ENCODE data around the gene TNPO2.
"Not testable (repeated sequence)": the region's sequence is repeated elsewhere in the genome, so short reads cannot be mapped to it uniquely, and the experiment has no call there.

TNPO2 gene

GRCh38 chr19:12736995-12737834 is 13.5 kb upstream of the TNPO2 start, which contains the start of gene GET3:
GET3 (plus strand) TSS chr19:12737497; CDS start chr19:12737506, 9 bp downstream.
- DNase-seq (ENCODE audit: insufficient read length) (peak; percentile 93), FAIRE-seq (peak; percentile 96)
- TF ChIP-seq TAF1 (IDR thresholded peaks at IDR 0.05; ENCODE audit: borderline replicate concordance, low read depth, low read length), result peak; percentile 94
- TF ChIP-seq POLR2AphosphoS5 (IDR thresholded peaks at IDR 0.05; ENCODE audit: low read depth, low read length), result peak; percentile 75
- TF ChIP-seq POLR2A (IDR thresholded peaks at IDR 0.05; ENCODE audit: low read depth, low read length), result peak; percentile 93

GRCh38 chr19:12733369-12734214 is 9.9 kb upstream of the TNPO2 start:
- FAIRE-seq (peak; percentile 81), DNase-seq (ENCODE audit: insufficient read length) (no peak)
- TF ChIP-seq POLR2A (IDR thresholded peaks at IDR 0.05; ENCODE audit: low read depth, low read length) (0 out of 2 replicates have a peak, but pooled peaks have one; percentile 15), POLR2AphosphoS5 (IDR thresholded peaks at IDR 0.05; ENCODE audit: low read depth, low read length) (peak; percentile 25; the same call in 1 of the 2 replicates), TAF1 (IDR thresholded peaks at IDR 0.05; ENCODE audit: borderline replicate concordance, low read depth, low read length) (no peak)

GRCh38 chr19:12731337-12731736 is 7.6 kb upstream of the TNPO2 start:
- DNase-seq (ENCODE audit: insufficient read length) (no peak), FAIRE-seq (no peak)
- no peak for TF ChIP-seq POLR2A (IDR thresholded peaks at IDR 0.05; ENCODE audit: low read depth, low read length)
- no peak for TF ChIP-seq TAF1 (IDR thresholded peaks at IDR 0.05; ENCODE audit: borderline replicate concordance, low read depth, low read length)
- TF ChIP-seq POLR2AphosphoS5 (IDR thresholded peaks at IDR 0.05; ENCODE audit: low read depth, low read length), result 0 out of 2 replicates have a peak, but pooled peaks have one; percentile 28

GRCh38 chr19:12730064-12730463 is 6.3 kb upstream of the TNPO2 start:
- FAIRE-seq (no peak), DNase-seq (ENCODE audit: insufficient read length) (no peak)
- TF ChIP-seq TAF1 (IDR thresholded peaks at IDR 0.05; ENCODE audit: borderline replicate concordance, low read depth, low read length), result no peak
- TF ChIP-seq POLR2A (IDR thresholded peaks at IDR 0.05; ENCODE audit: low read depth, low read length), result no peak
- TF ChIP-seq POLR2AphosphoS5 (IDR thresholded peaks at IDR 0.05; ENCODE audit: low read depth, low read length), result no peak

- no peak for DNase-seq (ENCODE audit: insufficient read length)
- no peak for FAIRE-seq
- TF ChIP-seq POLR2A (IDR thresholded peaks at IDR 0.05; ENCODE audit: low read depth, low read length), result no peak
- TF ChIP-seq POLR2AphosphoS5 (IDR thresholded peaks at IDR 0.05; ENCODE audit: low read depth, low read length), result no peak
- no peak for TF ChIP-seq TAF1 (IDR thresholded peaks at IDR 0.05; ENCODE audit: borderline replicate concordance, low read depth, low read length)
Observed at GRCh38 chr19:12727745-12728433, 4.2 kb upstream of the TNPO2 start.

- no peak for DNase-seq (ENCODE audit: insufficient read length)
- no peak for FAIRE-seq
- TF ChIP-seq POLR2AphosphoS5 (IDR thresholded peaks at IDR 0.05; ENCODE audit: low read depth, low read length), result no peak
- no peak for TF ChIP-seq TAF1 (IDR thresholded peaks at IDR 0.05; ENCODE audit: borderline replicate concordance, low read depth, low read length)
- TF ChIP-seq POLR2A (IDR thresholded peaks at IDR 0.05; ENCODE audit: low read depth, low read length), result no peak
Observed at GRCh38 chr19:12726988-12727316, 3.2 kb upstream of the TNPO2 start.

GRCh38 chr19:12725612-12726011 is 1.9 kb upstream of the TNPO2 start:
- not testable (repeated sequence) for FAIRE-seq; DNase-seq (ENCODE audit: insufficient read length)

GRCh38 chr19:12723381-12723640 is 421 bp downstream of the TNPO2 start:
- FAIRE-seq (peak; percentile 70), DNase-seq (ENCODE audit: insufficient read length) (no peak)
- TF ChIP-seq POLR2A (IDR thresholded peaks at IDR 0.05; ENCODE audit: low read depth, low read length) (no peak), TAF1 (IDR thresholded peaks at IDR 0.05; ENCODE audit: borderline replicate concordance, low read depth, low read length) (no peak), POLR2AphosphoS5 (IDR thresholded peaks at IDR 0.05; ENCODE audit: low read depth, low read length) (no peak)

- TF ChIP-seq POLR2A (IDR thresholded peaks at IDR 0.05; ENCODE audit: low read depth, low read length) (peak; percentile 49; the same call in 1 of the 2 replicates), POLR2AphosphoS5 (IDR thresholded peaks at IDR 0.05; ENCODE audit: low read depth, low read length) (peak; percentile 54), TAF1 (IDR thresholded peaks at IDR 0.05; ENCODE audit: borderline replicate concordance, low read depth, low read length) (peak; percentile 58; the same call in 1 of the 2 replicates)
- FAIRE-seq (peak; percentile 89), DNase-seq (ENCODE audit: insufficient read length) (peak; percentile 98)
Observed at GRCh38 chr19:12722566-12723380, 959 bp downstream of the TNPO2 start.

- TF ChIP-seq POLR2A (IDR thresholded peaks at IDR 0.05; ENCODE audit: low read depth, low read length) (0 out of 2 replicates have a peak, but pooled peaks have one; percentile 34), TAF1 (IDR thresholded peaks at IDR 0.05; ENCODE audit: borderline replicate concordance, low read depth, low read length) (no peak)
- peak; percentile 76 for DNase-seq (ENCODE audit: insufficient read length)
- FAIRE-seq, result no peak
Observed at GRCh38 chr19:12721656-12722565, 1.8 kb downstream of the TNPO2 start.

Measured in GM12892 (cell line).